HepG2 (cell line): ENCODE results near the gene ISOC2. TPM values are rescaled to one million over a fixed set of nuclear protein-coding genes. Genes with fewer than 3 reads are reported as not detected.

Experiments used
- ATAC-seq: fragments of 200-7000 bp; cut with Tn5 transposase; 3 replicates; pipeline ENCODE4 v1.9.1; 2020; ENCODE audit warnings: mild to moderate bottlenecking, moderate library complexity
- BruUV-seq: library from RNA; stranded (reverse); fragments of 400-500 nt; replicated peaks from 2 replicates; lab custom pipeline; 2021; lab: Mats Ljungman, UMichigan
- CTCF ChIA-PET: fragments of 300-600 bp; formaldehyde crosslinking; extraction: SDS; loops from one replicate; lab custom pipeline; 2021; ENCODE audit warnings: low total read pairs, inconsistent platforms, low intra/inter-chr PET ratio; lab: Yijun Ruan, JAX
- POLR2A ChIA-PET: fragments of 350-600 bp; sonication (Branson Sonifier 250); formaldehyde crosslinking; loops from one replicate; lab custom pipeline; 2020; ENCODE audit warnings: antibody characterized with exemption, inconsistent platforms; lab: Yijun Ruan, JAX
- DNase-seq: peaks from one replicate; pipeline ENCODE4 v3.0.0-alpha.2; 2015; ENCODE audit warnings: low spot score
- FAIRE-seq: peaks from 3 replicates; lab custom pipeline; 2011; peaks lifted over from hg19 to GRCh38; lab: Jason Lieb, UNC
- H2AFZ ChIP-seq: one replicate; pipeline ENCODE4 v1.6.1; 2011; ENCODE audit warnings: low read length, inconsistent platforms
- H3K27ac ChIP-seq: fragments of 300-600 bp; 3 replicates; pipeline ENCODE4 v1.8.0; 2011; ENCODE audit warnings: mixed run types, mild to moderate bottlenecking, mixed read lengths, low read length, inconsistent platforms; ENCODE audit not compliant: insufficient read depth; ENCODE audit errors: extremely low read length
- H3K27me3 ChIP-seq, 2 experiments: fragments of 200-600 bp in 1 of 2; 2 replicates in 1 of 2; 3 replicates in 1 of 2; pipeline versions ENCODE4 v1.6.0 to v1.8.0; 2011; ENCODE audit warnings: low read length in 2 of 2, mild to moderate bottlenecking in 2 of 2, moderate library complexity in 2 of 2, inconsistent platforms in 1 of 2; ENCODE audit not compliant: insufficient read depth in 2 of 2, control insufficient read depth in 1 of 2
- H3K36me3 ChIP-seq, 2 experiments: fragments of 200-600 bp in 1 of 2; replicated peaks in 1 of 2; 2 replicates in 1 of 2; 3 replicates in 1 of 2; pipeline versions ENCODE4 v1.5.1 to v1.8.0; 2011; ENCODE audit warnings: low read length in 2 of 2, inconsistent platforms in 1 of 2; ENCODE audit not compliant: insufficient read depth in 2 of 2, control insufficient read depth in 1 of 2
- H3K4me1 ChIP-seq: 2 replicates; pipeline ENCODE4 v1.5.1; 2012; ENCODE audit warnings: low read length, inconsistent platforms; ENCODE audit not compliant: insufficient read depth
- H3K4me2 ChIP-seq: 2 replicates; pipeline ENCODE4 v1.6.0; 2011; ENCODE audit warnings: low read depth, low read length, inconsistent platforms
- H3K4me3 ChIP-seq, 3 experiments: fragments of 200-600 bp in 1 of 3; sonication (generic), shearing (Covaris generic) in 1 of 3; replicated peaks in 1 of 3; 2 replicates each; pipeline ENCODE4 v1.5.1; 2011 to 2016; ENCODE audit warnings: low read length in 3 of 3, inconsistent platforms in 2 of 3, low read depth in 2 of 3, mild to moderate bottlenecking in 2 of 3, control low read depth in 1 of 3, mixed read lengths in 1 of 3; ENCODE audit not compliant: insufficient read depth in 1 of 3
- H3K79me2 ChIP-seq: one replicate; pipeline ENCODE4 v1.6.1; 2011; ENCODE audit warnings: low read length, inconsistent platforms; ENCODE audit not compliant: insufficient read depth
- H3K9ac ChIP-seq: 2 replicates; pipeline ENCODE4 v1.6.0; 2011; ENCODE audit warnings: mild to moderate bottlenecking, low read depth, low read length, inconsistent platforms; ENCODE audit not compliant: insufficient read depth
- H3K9me3 ChIP-seq: 2 replicates; pipeline ENCODE4 v1.5.1; 2012; ENCODE audit warnings: mild to moderate bottlenecking, low read length
- H4K20me1 ChIP-seq: 2 replicates; pipeline ENCODE4 v1.6.0; 2011; ENCODE audit warnings: inconsistent platforms, mild to moderate bottlenecking, low read length, moderate library complexity; ENCODE audit not compliant: insufficient read depth
- DPF2 ChIP-seq: sonication (generic); formaldehyde crosslinking; IDR thresholded peaks from 2 replicates; pipeline ENCODE4 v1.4.0; 2020; ENCODE audit warnings: mild to moderate bottlenecking, low read depth, missing genetic modification reagents, borderline replicate concordance
- DRAP1 ChIP-seq: IDR thresholded peaks from 2 replicates; pipeline ENCODE4 v1.6.1; 2016; ENCODE audit warnings: missing genetic modification reagents, missing compliant biosample characterization
- ZMYM3 ChIP-seq: sonication (generic); formaldehyde crosslinking; IDR thresholded peaks from 2 replicates; pipeline ENCODE4 v1.5.1; 2020; ENCODE audit warnings: mild to moderate bottlenecking, missing genetic modification reagents
- WGBS: methylation state at CpG from one replicate; pipeline ENCODE4 v1.1.6; 2017; ENCODE audit warnings: low lambda C conversion rate; 5-methylcytosine and 5-hydroxymethylcytosine counted together
- in situ Hi-C: cut with HindIII; loops from 2 replicates; pipeline ENCODE4 v1.10.0; 2017; ENCODE audit warnings: low pct_unique_long_range_greater_than_20kb; ENCODE audit not compliant: extremely low pct_ligation_motif_present
- intact Hi-C: fragments of 100-400 bp; cut with micrococcal nuclease; formaldehyde crosslinking; loops from one replicate; pipeline ENCODE4 v1.10.0; 2022; ENCODE audit not compliant: unreplicated experiment
- polyA plus RNA-seq, 8 experiments: library from polyadenylated mRNA; depleted of rRNA in 3 of 8; stranded (reverse) in 7 of 8; unstranded in 1 of 8; fragments of >200 nt; fragmentation: Illumina TruSeq in 4 of 8; extraction: Trizol in 4 of 8; gene quantifications; 2 replicates each; pipeline versions ENCODE4 v1.2.1 to v1.2.3, GENCODE V29; 2011 to 2016; ENCODE audit warnings: low read depth in 4 of 8, missing spikeins in 1 of 8, mixed read lengths in 1 of 8; ENCODE audit not compliant: insufficient read depth in 1 of 8
- total RNA-seq, 5 experiments: library from RNA; depleted of rRNA; stranded (reverse); fragments of >200 nt; fragmentation: Illumina TruSeq; extraction: Trizol; gene quantifications; 2 replicates each; pipeline ENCODE4 v1.2.3, GENCODE V29; 2016; ENCODE audit warnings: low read depth in 1 of 5

ISOC2 gene
- total and polyA plus RNA-seq, 2 of the 13 experiments (the other 11 are each of a cell fraction or from before 2014, with no cell fraction given) = 76.8 to 105 TPM

GRCh38 chr19:55487924-55488687, 26.7 kb upstream of the ISOC2 start, which contains the start of gene SSC5D:
Gene SSC5D, plus strand, starts transcription at chr19:55488436. Its CDS starts 154 bp downstream, at chr19:55488590.
- no peak within 1 kb of the TSS for H2AFZ ChIP-seq
- peak within 1 kb of the TSS in 1 of 3 experiments; percentile 42; a peak in 1 of 6 replicates for H3K4me3 ChIP-seq
- FAIRE-seq = no peak
- peaks cover 10 to 36% of the 10 kb centered on the region in 2 experiments for H3K27me3 ChIP-seq
- ChIA-PET CTCF (no interaction called here), POLR2A (interaction anchor here (1.4 to 4.3 kb wide), 3 partner anchors 11 to 118 kb away, joined by 4 to 44 read pairs (median 5); partner anchors contain the start of gene ZNF628)
- 18% methylated on average over 21 of the region's 21 CpGs for WGBS
- H4K20me1 ChIP-seq = no peaks in the 10 kb centered on the region
- no peak for ATAC-seq
- intact Hi-C loops = no loop called here
- peak; percentile 83 for TF ChIP-seq ZMYM3 (CRISPR knock-in tag)
- TF ChIP-seq DRAP1 (CRISPR knock-in tag) = no peak
- TF ChIP-seq DPF2 (CRISPR knock-in tag) = no peak
- TF ChIP-seq, all 625 proteins: peak for 1
- DNase-seq = no peak
- peak within 1 kb of the TSS; percentile 32; the same call in 1 of the 2 replicates for H3K9ac ChIP-seq
- in situ Hi-C loops = no loop called here
- no peaks in the 10 kb centered on the region for H3K9me3 ChIP-seq
- peaks cover 33% of the 10 kb centered on the region for H3K4me1 ChIP-seq
- H3K79me2 ChIP-seq = no peaks in the 10 kb centered on the region
- peak within 1 kb of the TSS; percentile 67 for H3K4me2 ChIP-seq
- BruUV-seq = no TSS peak
- H3K27ac ChIP-seq = no peak within 1 kb of the TSS
- no peaks in the 10 kb centered on the region for H3K36me3 ChIP-seq
